GM12864 (cell line): Measurements from ENCODE around the gene KRTAP4-6.

Experiments
- DNase-seq: peaks from one replicate; pipeline ENCODE4 v3.0.0-alpha.2; 2011; ENCODE audit warnings: low read depth
- H3K4me3 ChIP-seq: 2 replicates; pipeline ENCODE4 v1.5.1; 2011; ENCODE audit warnings: mild to moderate bottlenecking, low read depth, low read length, control low read depth
- TF ChIP-seq, protein P1 (sequence below): IDR thresholded peaks from 2 replicates; pipeline ENCODE4 v1.5.1; 2011; ENCODE audit warnings: low read depth, mild to moderate bottlenecking, moderate library complexity, low read length, control low read depth, inconsistent platforms; ENCODE audit errors: missing control alignments

The KRTAP4-6 gene

DNA sequence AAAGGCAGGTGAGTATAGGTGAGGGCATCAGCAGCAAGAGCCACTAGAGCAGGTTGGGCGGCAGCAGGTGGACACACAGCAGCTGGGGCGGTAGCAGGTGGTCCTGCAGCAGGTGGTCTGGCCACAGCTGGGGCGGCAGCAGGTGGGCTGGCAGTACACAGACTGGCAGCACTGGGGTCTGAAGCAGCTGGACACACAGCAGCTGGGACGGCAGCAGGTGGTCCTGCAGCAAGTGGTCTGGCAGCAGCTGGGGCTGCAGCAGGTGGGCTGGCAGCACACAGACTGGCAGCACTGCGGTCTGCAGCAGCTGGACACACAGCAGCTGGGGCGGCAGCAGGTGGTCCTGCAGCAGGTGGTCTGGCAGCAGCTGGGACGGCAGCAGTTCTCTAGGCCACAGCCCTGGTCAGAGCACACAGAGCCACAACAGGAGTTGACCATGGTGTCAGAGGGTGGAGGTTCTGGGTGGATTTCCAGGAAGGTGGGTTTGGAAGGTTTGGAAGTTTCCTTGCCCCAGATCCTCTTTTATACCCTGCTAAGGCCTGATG lies 37.5 kb upstream of the KRTAP4-6 start, which contains the start of gene KRTAP4-2:
TSS of gene KRTAP4-2 (minus strand) at position 495 of the 545 bp plus-strand sequence. CDS start at position 438, 57 bp downstream.
- H3K4me3 ChIP-seq, result no peak within 1 kb of the TSS

DNA sequence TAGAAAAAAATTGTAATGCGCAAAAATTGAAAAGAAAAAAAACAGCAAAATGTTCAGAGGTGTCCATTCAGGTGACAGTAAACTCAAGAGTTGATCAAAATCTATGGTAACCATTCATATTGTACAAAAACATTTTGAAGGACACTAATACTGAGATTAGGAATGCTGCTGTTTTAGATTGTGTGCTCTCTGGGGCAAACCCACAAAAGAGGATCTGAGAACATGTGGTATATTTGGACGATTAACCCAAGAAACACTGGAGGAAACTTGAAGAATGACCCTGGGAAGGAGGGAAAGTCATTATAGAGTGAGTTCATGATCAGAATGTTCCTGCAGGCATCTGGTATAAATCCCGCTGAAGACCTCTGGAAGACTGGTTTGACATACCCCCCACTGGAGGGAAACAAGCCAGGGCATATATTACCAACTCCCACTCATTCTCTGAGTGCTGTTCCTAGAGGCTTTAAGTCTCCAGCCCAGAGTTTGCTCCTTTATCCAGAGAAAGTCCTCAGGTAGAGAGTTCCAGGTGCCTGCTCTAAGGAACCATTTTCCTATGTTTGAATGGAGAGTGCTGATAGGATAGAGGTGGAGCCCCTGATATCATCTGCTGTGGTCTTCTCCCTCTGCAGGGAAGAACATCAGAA lies 36.5 kb upstream of the KRTAP4-6 start:
- TF ChIP-seq, protein P1, sequence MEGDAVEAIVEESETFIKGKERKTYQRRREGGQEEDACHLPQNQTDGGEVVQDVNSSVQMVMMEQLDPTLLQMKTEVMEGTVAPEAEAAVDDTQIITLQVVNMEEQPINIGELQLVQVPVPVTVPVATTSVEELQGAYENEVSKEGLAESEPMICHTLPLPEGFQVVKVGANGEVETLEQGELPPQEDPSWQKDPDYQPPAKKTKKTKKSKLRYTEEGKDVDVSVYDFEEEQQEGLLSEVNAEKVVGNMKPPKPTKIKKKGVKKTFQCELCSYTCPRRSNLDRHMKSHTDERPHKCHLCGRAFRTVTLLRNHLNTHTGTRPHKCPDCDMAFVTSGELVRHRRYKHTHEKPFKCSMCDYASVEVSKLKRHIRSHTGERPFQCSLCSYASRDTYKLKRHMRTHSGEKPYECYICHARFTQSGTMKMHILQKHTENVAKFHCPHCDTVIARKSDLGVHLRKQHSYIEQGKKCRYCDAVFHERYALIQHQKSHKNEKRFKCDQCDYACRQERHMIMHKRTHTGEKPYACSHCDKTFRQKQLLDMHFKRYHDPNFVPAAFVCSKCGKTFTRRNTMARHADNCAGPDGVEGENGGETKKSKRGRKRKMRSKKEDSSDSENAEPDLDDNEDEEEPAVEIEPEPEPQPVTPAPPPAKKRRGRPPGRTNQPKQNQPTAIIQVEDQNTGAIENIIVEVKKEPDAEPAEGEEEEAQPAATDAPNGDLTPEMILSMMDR, result no peak
- no peak for DNase-seq
- H3K4me3 ChIP-seq, result no peak overlapping the region

More for the DNA sequence above, 37.5 kb upstream of the KRTAP4-6 start, which contains the start of gene KRTAP4-2:
- no peak for DNase-seq
- TF ChIP-seq, protein P1, result no peak

DNA sequence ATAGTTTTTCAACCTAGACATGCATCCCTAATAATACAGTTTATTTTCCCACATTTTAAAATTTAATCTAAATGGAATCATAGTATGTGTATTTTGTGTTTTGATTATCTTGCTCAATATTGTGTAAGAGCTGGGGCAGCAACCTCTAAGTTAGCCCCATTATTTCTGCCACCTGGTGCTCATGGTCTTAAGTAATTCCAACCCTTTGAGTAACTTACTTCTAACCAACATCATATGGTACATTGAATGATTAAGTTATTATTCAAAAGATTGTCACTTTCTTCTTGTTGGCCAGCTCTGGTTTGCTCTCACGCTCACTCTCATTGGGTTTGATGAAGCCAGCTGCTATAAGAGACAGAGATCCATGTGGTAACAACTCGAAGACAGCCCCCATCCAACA lies 31.5 kb upstream of the KRTAP4-6 start:
- DNase-seq, result no peak
- H3K4me3 ChIP-seq, result no peak overlapping the region
- TF ChIP-seq, protein P1, result no peak

DNA sequence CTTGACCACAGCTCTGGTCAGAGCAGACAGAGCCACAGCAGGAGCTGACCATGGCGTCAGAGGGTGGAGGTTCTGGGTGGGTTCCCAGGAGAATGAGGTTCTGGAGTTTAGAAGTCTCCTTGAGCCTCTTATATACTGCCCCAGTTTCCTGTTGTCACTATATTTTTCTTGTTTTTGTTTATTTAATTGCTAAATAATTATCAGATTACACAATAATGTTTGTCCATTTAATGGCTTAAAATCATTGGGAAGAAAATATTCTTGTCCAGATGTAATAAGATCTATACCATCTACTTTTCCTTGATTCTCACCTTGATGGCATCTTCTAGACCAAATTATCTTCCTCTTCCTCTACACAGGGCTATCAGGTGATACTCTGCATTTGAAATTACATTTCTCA lies 27.8 kb upstream of the KRTAP4-6 start, which contains the start of gene KRTAP4-3:
TSS of gene KRTAP4-3 (minus strand) at position 101 of the 400 bp plus-strand sequence. CDS start at position 52, 49 bp downstream.
- DNase-seq, result no peak
- H3K4me3 ChIP-seq, result no peak within 1 kb of the TSS
- TF ChIP-seq, protein P1, result no peak

DNA sequence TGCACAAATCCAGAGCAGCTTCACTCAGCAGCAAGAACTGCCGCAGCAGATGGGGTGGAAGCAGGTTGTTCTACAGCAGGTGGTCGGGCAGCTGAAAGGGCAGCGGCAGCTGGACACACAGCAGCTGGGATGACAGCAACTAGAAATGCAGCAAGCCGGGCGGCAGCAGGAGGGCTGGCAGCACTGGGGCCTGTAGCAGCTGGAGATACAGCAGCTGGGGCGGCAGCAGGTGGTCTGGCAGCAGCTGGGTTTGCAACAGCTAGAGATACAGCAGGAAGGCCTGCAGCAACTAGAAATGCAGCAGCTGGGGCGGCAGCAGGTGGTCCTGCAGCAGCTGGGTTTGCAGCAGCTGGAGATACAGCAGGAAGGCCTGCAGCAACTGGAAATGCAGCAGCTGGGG lies 27.2 kb upstream of the KRTAP4-6 start:
- TF ChIP-seq, protein P1, result no peak
- no peak for DNase-seq
- H3K4me3 ChIP-seq, result no peak overlapping the region

DNA sequence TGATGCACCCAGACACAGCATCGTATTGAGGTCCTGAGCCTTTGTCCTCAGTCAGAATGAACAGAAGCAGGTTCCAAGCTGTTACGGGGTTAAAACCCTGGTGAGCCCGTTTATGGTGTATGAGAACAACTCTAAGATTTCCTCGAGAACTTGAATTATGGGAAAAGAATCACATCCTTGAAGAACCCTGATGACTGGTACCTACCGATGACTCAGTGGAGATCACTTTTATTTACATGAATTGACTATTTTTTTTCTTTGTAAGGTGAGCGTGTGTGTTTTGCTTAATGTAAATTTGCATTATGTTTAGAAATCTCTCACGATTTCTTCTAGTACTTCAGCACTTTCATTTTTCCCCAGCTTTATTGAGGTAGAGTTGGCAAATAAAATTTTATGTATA lies 23.5 kb upstream of the KRTAP4-6 start:
- no peak for DNase-seq
- H3K4me3 ChIP-seq, result no peak overlapping the region
- TF ChIP-seq, protein P1, result no peak
